CD1c-positive myeloid dendritic cell (primary cell): ENCODE results near the gene SLC2A11.
"Not testable (repeated sequence)": the region's sequence is repeated elsewhere in the genome, so short reads cannot be mapped to it uniquely, and the experiment has no call there.

ENCODE experiments used
- DNase-seq: peaks from one replicate; pipeline ENCODE4 v3.0.0-alpha.2; 2016; ENCODE audit errors: extremely low spot score

SLC2A11 gene

GRCh38 chr22:23908587-23909205 lies 51.0 kb downstream of the SLC2A11 start:
- no peak for DNase-seq

- DNase-seq, result no peak
These were observed 51.7 kb downstream of the SLC2A11 start for GRCh38 chr22:23909296-23909898.

- no peak for DNase-seq
These were observed 53.0 kb downstream of the SLC2A11 start for GRCh38 chr22:23910496-23911190.

- DNase-seq, result no peak
These were observed 53.8 kb downstream of the SLC2A11 start for GRCh38 chr22:23911318-23911980.

- DNase-seq, result no peak
These were observed 54.7 kb downstream of the SLC2A11 start for GRCh38 chr22:23912293-23912903.

- DNase-seq, result no peak
These were observed 55.6 kb downstream of the SLC2A11 start for GRCh38 chr22:23913306-23913660.

- peak; percentile 100 for DNase-seq
These were observed 56.1 kb downstream of the SLC2A11 start for GRCh38 chr22:23913661-23914353.

- no peak for DNase-seq
These were observed 57.6 kb downstream of the SLC2A11 start for GRCh38 chr22:23915290-23915689.

- not testable (repeated sequence) for DNase-seq
These were observed 62.6 kb downstream of the SLC2A11 start for GRCh38 chr22:23920267-23920611.

GRCh38 chr22:23921586-23922201 lies 64.0 kb downstream of the SLC2A11 start:
- not testable (repeated sequence) for DNase-seq

GRCh38 chr22:23922921-23923320 lies 65.2 kb downstream of the SLC2A11 start:
- no peak for DNase-seq

GRCh38 chr22:23925020-23925606 lies 67.4 kb downstream of the SLC2A11 start:
- no peak for DNase-seq

- no peak for DNase-seq
These were observed 68.9 kb downstream of the SLC2A11 start for GRCh38 chr22:23926561-23926960.
